Measurements from ENCODE around the gene GYPA. TPM values are rescaled to one million over a fixed set of nuclear protein-coding genes. Genes with fewer than 3 reads are reported as not detected.

Gene GYPA
- not detected in 2 replicates for polyA plus RNA-seq

DNA sequence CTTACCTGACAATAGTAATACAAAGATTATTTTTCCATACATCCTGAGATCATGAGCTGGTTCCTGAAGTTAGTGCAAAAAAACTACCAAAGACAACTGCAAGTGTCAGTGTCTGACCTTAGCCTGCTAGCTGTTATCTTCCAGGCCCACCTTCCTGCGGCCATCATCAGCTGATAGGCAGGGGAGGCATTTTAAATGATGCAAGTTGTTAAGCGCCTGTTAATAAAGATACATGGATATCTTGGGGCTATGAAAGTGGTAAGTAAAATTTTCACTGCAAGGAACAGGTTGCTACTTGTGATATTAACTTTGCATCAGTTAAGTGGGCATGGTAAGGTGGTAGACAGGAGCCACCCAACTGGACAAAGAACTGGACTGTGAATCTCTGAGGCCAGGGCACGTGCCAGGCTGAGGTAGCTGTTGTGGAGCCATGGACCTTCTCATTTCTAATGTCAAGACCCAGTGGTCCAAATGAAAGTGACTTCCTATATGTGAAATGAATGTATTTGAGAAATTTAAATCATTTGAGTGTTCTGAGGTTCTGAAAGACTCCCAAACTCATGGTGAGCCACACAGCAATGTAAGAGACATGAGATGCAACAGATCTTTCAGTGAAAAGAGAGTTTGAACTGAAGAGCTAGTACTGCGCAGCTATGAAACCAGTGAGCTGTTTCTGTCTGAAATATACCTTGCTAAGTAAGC is at the start of gene GYPA:
Gene GYPA (minus strand): TSS at position 125 of the 702 bp plus-strand sequence. CDS start 83 bp downstream, at position 42.

Other genes with a start within 250 kb of the GYPA start
- gene GYPE, start 235.2 kb downstream of the GYPA start, polyA plus RNA-seq, result 0.58 and 1.8 TPM in 2 replicates
- 2.5 and 3.5 TPM in 2 replicates for gene GYPB, start 121.3 kb downstream of the GYPA start, polyA plus RNA-seq